OCI-LY1 (cell line): ENCODE data around the gene UPP2.

Source experiments
- H2AFZ ChIP-seq: fragments of 200-600 bp; sonication (generic), shearing (Covaris generic); 2 replicates; pipeline ENCODE4 v1.6.0; 2014; ENCODE audit warnings: antibody characterized with exemption, mild to moderate bottlenecking, low read length
- H3F3A ChIP-seq: fragments of 200-600 bp; sonication (generic), shearing (Covaris generic); 2 replicates; pipeline ENCODE4 v1.6.0; 2014; ENCODE audit warnings: mild to moderate bottlenecking, antibody characterized with exemption, low read length, moderate library complexity; ENCODE audit not compliant: insufficient read depth
- H3K27ac ChIP-seq: fragments of 200-600 bp; sonication (generic); 2 replicates; pipeline ENCODE4 v1.5.1; 2014; ENCODE audit warnings: low read length, mixed run types, mild to moderate bottlenecking, low read depth; ENCODE audit not compliant: poor library complexity, severe bottlenecking
- H3K27me3 ChIP-seq: fragments of 200-600 bp; sonication (generic); 2 replicates; pipeline ENCODE4 v1.6.0; 2014; ENCODE audit warnings: antibody characterized with exemption, mild to moderate bottlenecking, low read length, moderate library complexity; ENCODE audit not compliant: insufficient read depth
- H3K36me3 ChIP-seq: fragments of 200-600 bp; sonication (generic); 2 replicates; pipeline ENCODE4 v1.6.1; 2014; ENCODE audit warnings: mild to moderate bottlenecking, antibody characterized with exemption, low read length, moderate library complexity, mixed read lengths; ENCODE audit not compliant: insufficient read depth
- H3K4me1 ChIP-seq: fragments of 200-600 bp; sonication (generic); 2 replicates; pipeline ENCODE4 v1.5.1; 2014; ENCODE audit warnings: mild to moderate bottlenecking, low read length, moderate library complexity; ENCODE audit not compliant: insufficient read depth, severe bottlenecking
- H3K4me2 ChIP-seq: fragments of 200-600 bp; sonication (generic), shearing (Covaris generic); 2 replicates; pipeline ENCODE4 v1.6.1; 2014; ENCODE audit warnings: low read length
- H3K4me3 ChIP-seq: fragments of 200-600 bp; sonication (generic); 2 replicates; pipeline ENCODE4 v1.5.1; 2014; ENCODE audit warnings: low read length, low read depth, mild to moderate bottlenecking, mixed read lengths; ENCODE audit not compliant: poor library complexity, severe bottlenecking
- H3K79me2 ChIP-seq: fragments of 200-600 bp; shearing (Covaris generic); 2 replicates; pipeline ENCODE4 v1.6.1; 2016; ENCODE audit warnings: mixed run types, low read length, mixed read lengths; ENCODE audit not compliant: insufficient read depth
- H3K9ac ChIP-seq: fragments of 200-600 bp; sonication (generic), shearing (Covaris generic); 2 replicates; pipeline ENCODE4 v1.6.1; 2014; ENCODE audit warnings: mild to moderate bottlenecking, low read length, mixed read lengths
- H3K9me2 ChIP-seq: fragments of 200-600 bp; sonication (generic), shearing (Covaris generic); 2 replicates; pipeline ENCODE4 v1.6.1; 2014; ENCODE audit warnings: low read depth, mild to moderate bottlenecking, low read length, mixed read lengths
- H3K9me3 ChIP-seq: fragments of 200-600 bp; shearing (Covaris generic); 2 replicates; pipeline ENCODE4 v1.6.1; 2014; ENCODE audit warnings: low read length, mixed read lengths
- H4K20me1 ChIP-seq: fragments of 200-600 bp; sonication (generic), shearing (Covaris generic); 2 replicates; pipeline ENCODE4 v1.6.0; 2016; ENCODE audit warnings: mild to moderate bottlenecking, low read length; ENCODE audit not compliant: insufficient read depth
- EZH2 ChIP-seq: fragments of 200-600 bp; sonication (generic), shearing (Covaris generic); IDR thresholded peaks from 2 replicates; pipeline ENCODE4 v1.8.0; 2017; ENCODE audit warnings: borderline replicate concordance, mixed run types, mild to moderate bottlenecking, antibody characterized with exemption, low read length, moderate library complexity, mixed read lengths
- TF ChIP-seq, protein P1 (sequence below): fragments of 200-600 bp; sonication (generic), shearing (Covaris generic); IDR thresholded peaks from 2 replicates; pipeline ENCODE4 v1.5.1; 2017; ENCODE audit warnings: mild to moderate bottlenecking, antibody characterized with exemption, low read length, moderate library complexity, mixed read lengths

UPP2 gene

GRCh38 chr2:158181171-158181570 lies 79.5 kb downstream of the UPP2 start:
- TF ChIP-seq EZH2: no peak
- TF ChIP-seq, protein P1, sequence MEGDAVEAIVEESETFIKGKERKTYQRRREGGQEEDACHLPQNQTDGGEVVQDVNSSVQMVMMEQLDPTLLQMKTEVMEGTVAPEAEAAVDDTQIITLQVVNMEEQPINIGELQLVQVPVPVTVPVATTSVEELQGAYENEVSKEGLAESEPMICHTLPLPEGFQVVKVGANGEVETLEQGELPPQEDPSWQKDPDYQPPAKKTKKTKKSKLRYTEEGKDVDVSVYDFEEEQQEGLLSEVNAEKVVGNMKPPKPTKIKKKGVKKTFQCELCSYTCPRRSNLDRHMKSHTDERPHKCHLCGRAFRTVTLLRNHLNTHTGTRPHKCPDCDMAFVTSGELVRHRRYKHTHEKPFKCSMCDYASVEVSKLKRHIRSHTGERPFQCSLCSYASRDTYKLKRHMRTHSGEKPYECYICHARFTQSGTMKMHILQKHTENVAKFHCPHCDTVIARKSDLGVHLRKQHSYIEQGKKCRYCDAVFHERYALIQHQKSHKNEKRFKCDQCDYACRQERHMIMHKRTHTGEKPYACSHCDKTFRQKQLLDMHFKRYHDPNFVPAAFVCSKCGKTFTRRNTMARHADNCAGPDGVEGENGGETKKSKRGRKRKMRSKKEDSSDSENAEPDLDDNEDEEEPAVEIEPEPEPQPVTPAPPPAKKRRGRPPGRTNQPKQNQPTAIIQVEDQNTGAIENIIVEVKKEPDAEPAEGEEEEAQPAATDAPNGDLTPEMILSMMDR: no peak
- no peaks in the 10 kb centered on the region for H3K9me2 ChIP-seq
- no peak overlapping the region for H3K27ac ChIP-seq
- H3K4me1 ChIP-seq: no peaks in the 10 kb centered on the region
- no peaks in the 10 kb centered on the region for H3F3A ChIP-seq
- no peaks in the 10 kb centered on the region for H3K79me2 ChIP-seq
- no peaks in the 10 kb centered on the region for H3K27me3 ChIP-seq
- H2AFZ ChIP-seq: no peak overlapping the region
- no peaks in the 10 kb centered on the region for H3K9me3 ChIP-seq
- H3K4me3 ChIP-seq: no peak overlapping the region
- no peak overlapping the region for H3K4me2 ChIP-seq
- H4K20me1 ChIP-seq: no peaks in the 10 kb centered on the region
- no peaks in the 10 kb centered on the region for H3K36me3 ChIP-seq
- H3K9ac ChIP-seq: no peak overlapping the region

GRCh38 chr2:158182676-158183295 lies 81.1 kb downstream of the UPP2 start:
- Histone ChIP-seq H2AFZ (no peak overlapping the region), H3K27ac (no peak overlapping the region), H3K9me2 (no peaks in the 10 kb centered on the region), H3K4me2 (no peak overlapping the region), H4K20me1 (no peaks in the 10 kb centered on the region), H3K4me3 (no peak overlapping the region), H3K79me2 (no peaks in the 10 kb centered on the region), H3K9ac (no peak overlapping the region), H3K36me3 (no peaks in the 10 kb centered on the region), H3K27me3 (no peaks in the 10 kb centered on the region), H3K4me1 (no peaks in the 10 kb centered on the region), H3K9me3 (no peaks in the 10 kb centered on the region), H3F3A (no peaks in the 10 kb centered on the region)
- no peak for TF ChIP-seq EZH2
- TF ChIP-seq, protein P1: no peak

- no peak overlapping the region for H3K9ac ChIP-seq
- H3F3A ChIP-seq: no peaks in the 10 kb centered on the region
- H3K27ac ChIP-seq: no peak overlapping the region
- H3K4me1 ChIP-seq: no peaks in the 10 kb centered on the region
- TF ChIP-seq EZH2: no peak
- TF ChIP-seq, protein P1: no peak
- no peaks in the 10 kb centered on the region for H3K79me2 ChIP-seq
- H3K4me3 ChIP-seq: no peak overlapping the region
- no peak overlapping the region for H3K4me2 ChIP-seq
- H2AFZ ChIP-seq: no peak overlapping the region
- no peaks in the 10 kb centered on the region for H3K36me3 ChIP-seq
- H3K9me2 ChIP-seq: no peaks in the 10 kb centered on the region
- H3K27me3 ChIP-seq: no peaks in the 10 kb centered on the region
- H3K9me3 ChIP-seq: no peaks in the 10 kb centered on the region
- H4K20me1 ChIP-seq: no peaks in the 10 kb centered on the region
Observed at GRCh38 chr2:158184001-158184400, 82.3 kb downstream of the UPP2 start.
